H1 (cell line): ENCODE data around the gene CABP4. TPM values are rescaled to one million over a fixed set of nuclear protein-coding genes. Genes with fewer than 3 reads are reported as not detected.

Source experiments
- CTCF ChIA-PET: fragments of 300-600 bp; sonication (Branson Sonifier 250); formaldehyde crosslinking; loops from one replicate; lab custom pipeline; 2021; ENCODE audit not compliant: partially characterized antibody; lab: Charles Lee
- POLR2A ChIA-PET: fragments of 300-600 bp; sonication (Branson Sonifier 250); formaldehyde crosslinking; loops from one replicate; lab custom pipeline; 2021; ENCODE audit warnings: inconsistent platforms; ENCODE audit not compliant: partially characterized antibody; lab: Charles Lee
- DNase-seq, 2 experiments: peaks; one replicate each; pipeline versions ENCODE4 v3.0.0 to v3.0.0-alpha.2; 2010 to 2022; ENCODE audit warnings: low spot score in 2 of 2, low read depth in 1 of 2, mixed read lengths in 1 of 2
- FAIRE-seq: peaks from 2 replicates; lab custom pipeline; 2011; peaks lifted over from hg19 to GRCh38; lab: Jason Lieb, UNC
- H2AFZ ChIP-seq: 2 replicates; pipeline ENCODE4 v1.8.1; 2012; ENCODE audit warnings: low read length, inconsistent platforms
- H2AK5ac ChIP-seq: 2 replicates; pipeline ENCODE4 v1.6.1; 2013; ENCODE audit warnings: low read depth, low read length
- H2BK120ac ChIP-seq: replicated peaks from 2 replicates; pipeline ENCODE3; 2013; ENCODE audit warnings: low read depth, low read length, inconsistent platforms
- H2BK12ac ChIP-seq: 2 replicates; pipeline ENCODE4 v1.6.1; 2013; ENCODE audit warnings: low read depth, low read length
- H2BK15ac ChIP-seq: 2 replicates; pipeline ENCODE4 v1.6.1; 2013; ENCODE audit warnings: low read length
- H2BK20ac ChIP-seq: 2 replicates; pipeline ENCODE4 v1.6.1; 2013; ENCODE audit warnings: low read length
- H2BK5ac ChIP-seq: 2 replicates; pipeline ENCODE4 v1.6.1; 2013; ENCODE audit warnings: low read depth, low read length
- H3K14ac ChIP-seq: 2 replicates; pipeline ENCODE4 v1.6.1; 2013; ENCODE audit warnings: inconsistent platforms; ENCODE audit not compliant: insufficient read length
- H3K18ac ChIP-seq: 2 replicates; pipeline ENCODE4 v1.6.1; 2013; ENCODE audit warnings: low read length; ENCODE audit errors: extremely low read depth
- H3K23ac ChIP-seq: 2 replicates; pipeline ENCODE4 v1.6.1; 2013; ENCODE audit warnings: inconsistent platforms; ENCODE audit not compliant: insufficient read length
- H3K23me2 ChIP-seq: 2 replicates; pipeline ENCODE4 v1.6.1; 2013; ENCODE audit warnings: low read depth, low read length
- H3K27ac ChIP-seq: 2 replicates; pipeline ENCODE4 v1.6.1; 2011; ENCODE audit warnings: low read depth, low read length, inconsistent platforms
- H3K27me3 ChIP-seq, 4 experiments: replicated peaks in 1 of 4; 1 replicate in 1 of 4; 2 replicates in 3 of 4; pipeline versions ENCODE4 v1.6.1 to v1.8.1; 2011 to 2013; ENCODE audit warnings: low read length in 3 of 4, mild to moderate bottlenecking in 3 of 4, inconsistent platforms in 2 of 4, mixed read lengths in 2 of 4, moderate library complexity in 1 of 4; ENCODE audit not compliant: control insufficient read depth in 3 of 4, insufficient read depth in 3 of 4; ENCODE audit errors: extremely low read depth in 1 of 4
- H3K36me3 ChIP-seq, 4 experiments: 2 replicates each; pipeline versions ENCODE4 v1.6.1 to v1.8.1; 2011 to 2013; ENCODE audit warnings: mild to moderate bottlenecking in 4 of 4, low read length in 3 of 4, moderate library complexity in 2 of 4, control low read depth in 1 of 4, inconsistent platforms in 1 of 4; ENCODE audit not compliant: insufficient read depth in 4 of 4, control insufficient read depth in 2 of 4
- H3K4ac ChIP-seq: replicated peaks from 2 replicates; pipeline ENCODE3; 2013; ENCODE audit warnings: low read length, low read depth, mixed read lengths, inconsistent platforms; ENCODE audit not compliant: insufficient read length
- H3K4me1 ChIP-seq, 4 experiments: replicated peaks in 1 of 4; 1 replicate in 1 of 4; 2 replicates in 3 of 4; pipeline versions ENCODE4 v1.6.1 to v1.8.1; 2011 to 2013; ENCODE audit warnings: low read length in 3 of 4, inconsistent platforms in 2 of 4, mixed read lengths in 1 of 4; ENCODE audit not compliant: insufficient read depth in 4 of 4, control insufficient read depth in 3 of 4
- H3K4me2 ChIP-seq, 2 experiments: 2 replicates each; pipeline versions ENCODE4 v1.6.1 to v1.8.1; 2011 to 2013; ENCODE audit warnings: low read depth in 2 of 2, low read length in 2 of 2, control low read depth in 1 of 2, inconsistent platforms in 1 of 2, mild to moderate bottlenecking in 1 of 2; ENCODE audit not compliant: insufficient read depth in 1 of 2
- H3K4me3 ChIP-seq, 4 experiments: fragments of 200-600, 300-600 bp in 1 of 4; sonication (generic), shearing (Covaris generic), sonication (Bioruptor Twin) in 1 of 4; 2 replicates each; pipeline versions ENCODE4 v1.5.1 to v1.8.1; 2011 to 2016; ENCODE audit warnings: low read length in 4 of 4, low read depth in 3 of 4, control low read depth in 2 of 4, inconsistent platforms in 2 of 4, mild to moderate bottlenecking in 2 of 4, mixed read lengths in 1 of 4, moderate library complexity in 1 of 4; ENCODE audit not compliant: insufficient read depth in 2 of 4; ENCODE audit errors: extremely low read depth in 1 of 4
- H3K56ac ChIP-seq: replicated peaks from 2 replicates; pipeline ENCODE3; 2013; ENCODE audit warnings: low read depth, mild to moderate bottlenecking, mixed read lengths, low read length, inconsistent platforms; ENCODE audit not compliant: insufficient read length
- H3K79me1 ChIP-seq: 2 replicates; pipeline ENCODE4 v1.6.1; 2013; ENCODE audit warnings: low read depth, low read length, control low read depth
- H3K79me2 ChIP-seq, 2 experiments: 2 replicates each; pipeline versions ENCODE4 v1.6.1 to v1.8.1; 2012 to 2013; ENCODE audit warnings: low read length in 2 of 2, mild to moderate bottlenecking in 2 of 2, inconsistent platforms in 1 of 2; ENCODE audit not compliant: insufficient read depth in 2 of 2, control insufficient read depth in 1 of 2
- H3K9ac ChIP-seq, 4 experiments: replicated peaks in 1 of 4; 1 replicate in 1 of 4; 2 replicates in 3 of 4; pipeline versions ENCODE4 v1.6.1 to v1.8.1; 2011 to 2013; ENCODE audit warnings: low read depth in 3 of 4, low read length in 3 of 4, control low read depth in 2 of 4, mild to moderate bottlenecking in 2 of 4, moderate library complexity in 2 of 4, inconsistent platforms in 1 of 4; ENCODE audit errors: extremely low read depth in 1 of 4
- H3K9me3 ChIP-seq, 2 experiments: 2 replicates each; pipeline versions ENCODE4 v1.6.1 to v1.8.1; 2012 to 2013; ENCODE audit warnings: mild to moderate bottlenecking in 2 of 2, moderate library complexity in 2 of 2, control low read depth in 1 of 2, inconsistent platforms in 1 of 2, low read depth in 1 of 2, low read length in 1 of 2, mixed read lengths in 1 of 2; ENCODE audit not compliant: insufficient read depth in 2 of 2
- H4K20me1 ChIP-seq, 2 experiments: replicated peaks in 1 of 2; 2 replicates each; pipeline versions ENCODE3 to v1.8.1; 2011 to 2013; ENCODE audit warnings: inconsistent platforms in 2 of 2, low read length in 2 of 2, mild to moderate bottlenecking in 1 of 2; ENCODE audit not compliant: insufficient read depth in 2 of 2, control insufficient read depth in 1 of 2
- H4K5ac ChIP-seq: 2 replicates; pipeline ENCODE4 v1.6.1; 2013; ENCODE audit warnings: low read length, low read depth, mixed read lengths, inconsistent platforms; ENCODE audit not compliant: insufficient read length
- H4K8ac ChIP-seq: 2 replicates; pipeline ENCODE4 v1.8.0; 2013; ENCODE audit warnings: mild to moderate bottlenecking, moderate library complexity, low read length, inconsistent platforms; ENCODE audit not compliant: insufficient read depth; ENCODE audit errors: extremely low read depth
- H4K91ac ChIP-seq: replicated peaks from 2 replicates; pipeline ENCODE3; 2013; ENCODE audit warnings: low read length, mixed read lengths, inconsistent platforms; ENCODE audit not compliant: insufficient read length
- CREB1 ChIP-seq: IDR thresholded peaks from 2 replicates; pipeline ENCODE4 v1.6.1; 2012; ENCODE audit warnings: inconsistent platforms
- CTBP2 ChIP-seq: IDR thresholded peaks from 2 replicates; pipeline ENCODE4 v1.7.0; 2011; ENCODE audit warnings: borderline replicate concordance, mild to moderate bottlenecking, moderate library complexity, mixed read lengths, low read length; ENCODE audit not compliant: insufficient read depth, insufficient read length
- CTCF ChIP-seq, 3 experiments: IDR thresholded peaks; 1 replicate in 2 of 3; 2 replicates in 1 of 3; pipeline versions ENCODE4 v1.5.1 to v1.6.1; 2011; ENCODE audit warnings: low read length in 3 of 3, mild to moderate bottlenecking in 3 of 3, inconsistent platforms in 2 of 3, low read depth in 1 of 3, moderate library complexity in 1 of 3; ENCODE audit not compliant: insufficient read depth in 1 of 3; ENCODE audit errors: control extremely low read depth in 1 of 3
- KDM1A ChIP-seq: fragments of 200-600, 300-600 bp; sonication (generic); IDR thresholded peaks from 2 replicates; pipeline ENCODE4 v1.7.1; 2016; ENCODE audit warnings: mild to moderate bottlenecking, low read length, borderline replicate concordance
- RBBP5 ChIP-seq: IDR thresholded peaks from 2 replicates; pipeline ENCODE4 v1.7.1; 2012; ENCODE audit warnings: low read depth, mild to moderate bottlenecking, inconsistent platforms, low read length, moderate library complexity, borderline replicate concordance
- SIX5 ChIP-seq: IDR thresholded peaks from 2 replicates; pipeline ENCODE4 v1.6.1; 2011; ENCODE audit warnings: mild to moderate bottlenecking, low read depth, low read length
- TEAD4 ChIP-seq: IDR thresholded peaks from 2 replicates; pipeline ENCODE4 v1.6.1; 2012; ENCODE audit warnings: low read depth, low read length, inconsistent platforms, mixed read lengths
- USF2 ChIP-seq: IDR thresholded peaks from 2 replicates; pipeline ENCODE4 v1.6.1; 2011; ENCODE audit warnings: low read length, improper control_type of control experiment
- WGBS, 2 experiments: shearing (Covaris generic) in 1 of 2; methylation state at CpG; one replicate each; pipeline versions ENCODE4 v1.1.6 to v1.1.7; 2013 to 2015; ENCODE audit warnings: low lambda C conversion rate in 2 of 2, mixed read lengths in 2 of 2, inconsistent platforms in 1 of 2, low coverage in 1 of 2, missing lambda C conversion rate in 1 of 2; ENCODE audit not compliant: insufficient replicate concordance in 2 of 2, insufficient coverage in 1 of 2, insufficient read length in 1 of 2; ENCODE audit errors: extremely low coverage in 1 of 2, missing lambda C conversion rate in 1 of 2; 5-methylcytosine and 5-hydroxymethylcytosine counted together
- polyA plus RNA-seq, 7 experiments: library from polyadenylated mRNA; depleted of rRNA in 3 of 7; stranded (reverse) in 5 of 7; unstranded in 2 of 7; fragments of >200 nt in 5 of 7; fragments of 200-250 nt in 2 of 7; gene quantifications; 1 replicate in 5 of 7; 2 replicates in 1 of 7; 4 replicates in 1 of 7; pipeline versions ENCODE4 v1.2.1 to v1.2.3, GENCODE V29; 2011 to 2013; ENCODE audit warnings: missing spikeins in 2 of 7, mixed read lengths in 2 of 7
- total RNA-seq: library from RNA; stranded (reverse); fragmentation: NEBNext Ultra II Directional; extraction: Animal tissue kit (Norgen Biotek cat#: 25700); gene quantifications from 2 replicates; pipeline ENCODE4 v1.2.1, GENCODE V29; 2021

Gene CABP4
- total and polyA plus RNA-seq, 2 of the 8 experiments (the other 6 are each of a cell fraction or from before 2014, with no cell fraction given): not detected

GRCh38 chr11:67408437-67409200 is 46.5 kb upstream of the CABP4 start:
- no peaks in the 10 kb centered on the region for H3K36me3 ChIP-seq
- H3K9ac ChIP-seq: no peak overlapping the region
- H3K14ac ChIP-seq: no peak overlapping the region
- H3K4ac ChIP-seq: no peak overlapping the region
- H3K23me2 ChIP-seq: no peaks in the 10 kb centered on the region
- H2AK5ac ChIP-seq: 0 out of 2 replicates have a peak overlapping the region, but pooled peaks have one; percentile 1
- H2BK120ac ChIP-seq: no peak overlapping the region
- no peak overlapping the region for H3K18ac ChIP-seq
- H2BK15ac ChIP-seq: 0 out of 2 replicates have a peak overlapping the region, but pooled peaks have one; percentile 65
- no peak overlapping the region for H4K91ac ChIP-seq
- H3K27ac ChIP-seq: no peak overlapping the region
- H4K5ac ChIP-seq: no peak overlapping the region
- POLR2A ChIA-PET: interaction anchor here (0.9 to 1.9 kb wide), 6 partner anchors 10 to 29 kb away, joined by 3 to 6 read pairs (median 4); partner anchors contain the start of gene PTPRCAP
- H2BK20ac ChIP-seq: peak overlapping the region; percentile 48
- WGBS, 2 experiments: 89% methylated on average over 13 of the region's 18 CpGs; no CpG with 5 or more reads in 1 of the 2 experiments
- FAIRE-seq: no peak
- CTCF ChIA-PET: no interaction called here
- no peak overlapping the region for H4K8ac ChIP-seq
- peaks cover 0 to 16% (median 5%) of the 10 kb centered on the region in 4 experiments; a peak in 4 of 7 replicates for H3K27me3 ChIP-seq
- H3K4me1 ChIP-seq: peaks cover 0 to 11% (median 7%) of the 10 kb centered on the region in 4 experiments; a peak in 5 of 7 replicates
- H4K20me1 ChIP-seq: no peaks in the 10 kb centered on the region
- 0 out of 2 replicates have a peak overlapping the region, but pooled peaks have one; percentile 24 for H2BK5ac ChIP-seq
- H3K9me3 ChIP-seq: no peaks in the 10 kb centered on the region
- H3K79me1 ChIP-seq: no peaks in the 10 kb centered on the region
- no peak overlapping the region for H3K23ac ChIP-seq
- DNase-seq: no peak
- no peak overlapping the region for H3K4me2 ChIP-seq
- H2AFZ ChIP-seq: no peak overlapping the region
- no peak for TF ChIP-seq RBBP5
- no peak for TF ChIP-seq TEAD4
- TF ChIP-seq USF2: no peak
- no peak for TF ChIP-seq SIX5
- TF ChIP-seq CREB1: no peak
- no peak for TF ChIP-seq KDM1A
- TF ChIP-seq CTCF (IDR thresholded peaks at IDR 0.05; ENCODE audit: control extremely low read depth in 1 of 3, insufficient read depth in 1 of 3, low read depth in 1 of 3, low read length in 3 of 3): no peak
- no peak for TF ChIP-seq CTBP2
- no peaks in the 10 kb centered on the region for H3K79me2 ChIP-seq
- H3K56ac ChIP-seq: no peak overlapping the region
- 0 out of 2 replicates have a peak overlapping the region, but pooled peaks have one; percentile 60 for H2BK12ac ChIP-seq
- no peak overlapping the region for H3K4me3 ChIP-seq
